HEK293T (cell line): Measurements from ENCODE around the gene TERB2.

Experiments
- BHLHE40 ChIP-seq: fragments of 450-650 bp; IDR thresholded peaks from 2 replicates; pipeline ENCODE4 v1.6.1; 2016; ENCODE audit warnings: mild to moderate bottlenecking, moderate library complexity, borderline replicate concordance
- FOXM1 ChIP-seq: fragments of 450-650 bp; IDR thresholded peaks from 2 replicates; pipeline ENCODE4 v1.6.1; 2017; ENCODE audit warnings: mild to moderate bottlenecking, borderline replicate concordance
- PKNOX1 ChIP-seq: fragments of 450-650 bp; IDR thresholded peaks from 2 replicates; pipeline ENCODE4 v1.6.1; 2016
- SUZ12 ChIP-seq: fragments of 450-650 bp; IDR thresholded peaks from 2 replicates; pipeline ENCODE4 v1.6.1; 2016; ENCODE audit warnings: mild to moderate bottlenecking

DNA sequence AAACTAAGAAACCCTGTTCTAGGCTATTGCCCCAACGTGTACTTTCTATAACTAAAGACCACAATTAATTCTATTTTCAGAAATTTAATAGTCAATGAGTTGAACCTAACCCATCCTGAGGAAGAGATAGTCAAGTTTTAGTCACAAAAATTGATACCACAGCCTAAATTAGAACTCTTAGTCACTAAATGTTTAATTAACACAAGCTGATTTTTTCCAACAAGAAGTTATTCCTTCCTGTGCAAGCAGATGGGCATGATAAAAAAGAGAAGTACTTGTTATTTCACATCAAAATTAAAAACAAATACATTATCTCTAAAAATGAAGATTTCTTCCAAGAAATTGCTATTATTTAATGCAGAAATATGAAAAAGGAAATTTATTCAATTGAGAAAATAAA lies 38.4 kb upstream of the TERB2 start:
- TF ChIP-seq SUZ12 = no peak
- TF ChIP-seq BHLHE40 = no peak
- no peak for TF ChIP-seq FOXM1
- TF ChIP-seq PKNOX1 = no peak
